Naive thymus-derived CD8-positive, alpha-beta T cell (primary cell): Measurements from ENCODE around the gene IQCN. TPM values are rescaled to one million over a fixed set of nuclear protein-coding genes. Genes with fewer than 3 reads are reported as not detected.
A peak's percentile ranks its signal among the peaks of the same experiment; 100 is the strongest.

Source experiments
- ATAC-seq, 2 donors: fragments of 150-1000 bp; cut with Tn5 transposase in 1 of 2; sonication (Bioruptor Pico), chemical (Tn5 transposase) in 1 of 2; 1 replicate in 1 of 2; 2 replicates in 1 of 2; pipeline ENCODE4 v1.10.0; 2021; ENCODE audit warnings: mild to moderate bottlenecking in 2 of 2, moderate library complexity in 2 of 2
- POLR2A ChIA-PET: fragments of 350-600 bp; sonication (Branson Sonifier 250); formaldehyde crosslinking; loops from one replicate; lab custom pipeline; 2021; ENCODE audit warnings: antibody characterized with exemption; lab: Charles Lee
- DNase-seq, 10 donors: peaks; one replicate each; pipeline versions ENCODE4 v3.0.0 to v3.0.0-alpha.2; 2020 to 2022
- H3K27ac Mint-ChIP-seq, 10 donors: one replicate each; pipeline ENCODE4 v1.8.0; 2020 to 2022; ENCODE audit warnings: mild to moderate bottlenecking in 10 of 10, mixed read lengths in 10 of 10, moderate library complexity in 4 of 10, inconsistent platforms in 1 of 10
- H3K27me3 Mint-ChIP-seq, 5 donors: one replicate each; pipeline ENCODE4 v1.8.0; 2021 to 2022; ENCODE audit warnings: mixed read lengths in 5 of 5
- H3K36me3 Mint-ChIP-seq, 3 donors: one replicate each; pipeline ENCODE4 v1.8.0; 2020 to 2022; ENCODE audit warnings: mixed read lengths in 3 of 3, mild to moderate bottlenecking in 2 of 3, inconsistent platforms in 1 of 3
- H3K4me1 Mint-ChIP-seq, 4 donors: one replicate each; pipeline ENCODE4 v1.8.0; 2021 to 2022; ENCODE audit warnings: mixed read lengths in 4 of 4
- H3K4me3 Mint-ChIP-seq, 10 donors: one replicate each; pipeline ENCODE4 v1.8.0; 2020 to 2022; ENCODE audit warnings: mild to moderate bottlenecking in 10 of 10, mixed read lengths in 10 of 10, moderate library complexity in 6 of 10, inconsistent platforms in 1 of 10
- H3K9me3 Mint-ChIP-seq, 9 donors: one replicate each; pipeline ENCODE4 v1.8.0; 2020 to 2022; ENCODE audit warnings: mixed read lengths in 9 of 9, mild to moderate bottlenecking in 3 of 9, inconsistent platforms in 1 of 9, moderate library complexity in 1 of 9
- polyA plus RNA-seq, 3 donors: library from polyadenylated mRNA; unstranded; fragments of 300-500 nt; fragmentation: Illumina TruSeq; gene quantifications; one replicate each; pipeline ENCODE4 v1.2.3, GENCODE V29; 2021
- total RNA-seq, 8 experiments: library from RNA in 2 of 8; stranded (reverse) in 2 of 8; gene quantifications; one replicate each; pipeline ENCODE4 v1.2.3 and lab custom pipeline; 2021 to 2026

IQCN gene
- total and polyA plus RNA-seq, 5 experiments from 2014 or later: 0.06 to 8.4 (median 3.8) TPM; not detected in 1

DNA sequence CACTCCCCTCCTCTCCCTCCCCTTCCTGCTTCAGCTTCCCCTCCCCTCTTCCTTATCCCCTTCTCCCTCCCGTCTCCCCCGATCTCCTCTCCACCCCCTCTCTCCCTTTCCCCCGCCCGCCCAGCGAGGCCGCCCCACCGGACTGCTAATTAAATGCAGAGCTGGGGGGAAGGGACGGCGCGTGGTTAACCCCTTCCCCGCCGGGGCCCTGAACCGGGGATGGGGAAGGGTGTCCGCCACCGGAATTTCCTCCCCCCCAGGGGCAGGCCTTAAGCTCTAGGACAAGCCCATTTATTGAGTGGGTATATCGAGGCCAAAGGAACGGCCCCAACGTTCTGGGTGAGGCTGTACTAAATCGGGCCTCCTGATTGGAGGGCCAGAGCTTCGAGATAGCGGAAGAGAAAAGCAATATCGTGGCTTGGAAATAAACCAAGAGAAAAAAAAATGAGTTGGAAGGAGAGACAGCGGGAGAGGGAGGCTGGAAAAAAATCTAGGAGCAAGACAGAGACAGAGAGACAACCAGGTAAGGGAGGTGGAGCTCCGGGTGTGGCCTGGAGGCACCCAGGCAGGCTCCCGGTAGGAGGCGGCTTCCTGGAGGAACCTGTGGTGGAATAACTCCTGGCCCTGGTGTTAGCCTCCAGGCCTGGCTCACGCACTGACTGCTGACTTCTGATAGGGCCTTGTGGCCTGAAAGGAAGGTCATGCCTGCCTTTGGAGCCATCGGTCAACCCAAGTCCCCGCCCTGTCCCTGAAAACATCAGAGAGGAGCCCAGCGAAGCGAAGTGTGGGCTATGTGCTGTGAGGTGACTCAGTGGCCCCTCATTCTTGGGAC lies 18.8 kb upstream of the IQCN start:
- H3K9me3 Mint-ChIP-seq: peaks cover 0 to 10% (median 0%) of the 10 kb centered on the region in 9 donors
- peaks cover 0 to 1% (median 0%) of the 10 kb centered on the region in 5 donors for H3K27me3 Mint-ChIP-seq
- peak overlapping the region; percentile 92 to 100 (median 97) for H3K27ac Mint-ChIP-seq
- ATAC-seq (no peak), DNase-seq (no peak)
- no peaks in the 10 kb centered on the region for H3K36me3 Mint-ChIP-seq
- peaks cover 29 to 65% (median 62%) of the 10 kb centered on the region in 4 donors for H3K4me1 Mint-ChIP-seq
- H3K4me3 Mint-ChIP-seq: peak overlapping the region; percentile 56 to 96 (median 91)
- POLR2A ChIA-PET: interaction anchor here (0.6 to 23.0 kb wide), 7 partner anchors 9 to 269 kb away, joined by 3 to 2305 read pairs (median 5); partner anchors contain the start of genes JUND, LSM4 and RAB3A

DNA sequence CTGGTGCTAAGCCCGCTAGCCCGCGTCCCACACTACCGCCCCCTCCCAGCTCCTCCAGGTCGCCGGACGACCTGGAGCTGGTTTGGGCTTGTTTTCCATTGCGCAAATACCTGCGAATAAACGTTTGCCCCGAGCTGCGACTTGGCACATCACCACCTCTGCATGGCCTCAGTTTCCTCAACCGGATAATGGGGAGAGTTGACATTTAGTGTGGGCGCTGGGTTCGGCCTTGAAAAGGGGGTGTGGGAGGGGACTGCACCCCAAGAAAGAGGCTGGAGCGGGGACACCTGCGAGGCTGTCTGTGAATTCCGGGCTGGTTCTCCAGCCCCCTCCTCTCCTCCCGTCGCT lies 18.2 kb upstream of the IQCN start:
- H3K4me3 Mint-ChIP-seq: peak overlapping the region; percentile 80 to 96 (median 92)
- POLR2A ChIA-PET: interaction anchor here (1.3 to 23.0 kb wide), 6 partner anchors 8 to 137 kb away, joined by 3 to 2305 read pairs (median 8); partner anchors contain the start of genes JUND, LSM4 and RAB3A
- H3K27me3 Mint-ChIP-seq: peaks cover 0 to 1% (median 0%) of the 10 kb centered on the region in 5 donors
- DNase-seq (peak in 5 of 10 donors; percentile 21 to 50 (median 44)), ATAC-seq (peak in 1 of 2 donors; percentile 2)
- H3K36me3 Mint-ChIP-seq: no peaks in the 10 kb centered on the region
- peaks cover 29 to 65% (median 60%) of the 10 kb centered on the region in 4 donors for H3K4me1 Mint-ChIP-seq
- peak overlapping the region; percentile 60 to 100 (median 97) for H3K27ac Mint-ChIP-seq
- H3K9me3 Mint-ChIP-seq: peaks cover 0 to 10% (median 0%) of the 10 kb centered on the region in 9 donors

DNA sequence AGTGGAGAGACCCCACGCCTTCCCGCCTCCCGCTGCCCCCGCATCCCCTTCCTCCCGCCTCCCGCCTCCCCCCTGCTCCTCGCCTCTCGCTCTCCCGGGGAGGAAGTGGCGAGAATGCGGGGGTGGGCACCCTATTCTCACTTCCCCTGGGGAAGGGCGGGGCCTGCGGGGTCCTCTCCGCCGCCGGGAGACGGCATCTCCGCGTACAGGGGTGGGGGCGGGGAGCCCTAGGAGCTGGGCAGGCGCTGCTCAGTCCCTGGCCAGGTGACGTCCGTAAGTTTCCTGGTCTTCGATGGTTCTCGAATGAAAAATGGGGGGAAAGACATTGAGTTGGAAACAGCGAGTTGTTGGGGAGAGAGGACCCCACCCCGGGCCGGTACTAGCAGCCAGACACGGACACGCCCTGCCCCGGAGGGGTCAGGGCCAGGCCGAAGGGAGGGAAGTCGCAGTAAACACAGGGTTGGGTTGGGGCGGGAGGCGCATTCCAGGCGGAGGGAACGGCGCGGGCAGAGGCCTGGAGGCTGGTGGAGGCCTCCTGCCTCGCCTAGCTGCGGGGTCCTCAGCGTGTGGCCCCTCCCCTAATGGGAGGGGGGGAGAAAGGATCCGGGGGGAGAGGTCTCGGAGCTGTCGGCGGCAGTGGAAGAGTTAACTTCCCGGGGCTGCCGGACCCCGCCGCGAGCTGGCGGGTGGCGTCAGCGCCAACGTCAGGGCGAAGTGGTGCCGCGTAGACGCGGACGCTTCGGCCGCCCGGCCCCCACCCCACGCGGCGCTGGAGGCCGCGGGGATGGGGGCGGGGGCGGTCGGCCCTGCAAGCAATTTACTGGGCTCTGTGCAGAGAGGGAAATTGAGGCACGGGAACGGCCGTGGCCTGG lies 17.6 kb upstream of the IQCN start:
- peaks cover 0 to 1% (median 0%) of the 10 kb centered on the region in 5 donors for H3K27me3 Mint-ChIP-seq
- DNase-seq (peak; percentile 71 to 91 (median 81)), ATAC-seq (peak; percentile 38 to 50)
- H3K4me1 Mint-ChIP-seq: peaks cover 31 to 67% (median 60%) of the 10 kb centered on the region in 4 donors
- no peaks in the 10 kb centered on the region for H3K36me3 Mint-ChIP-seq
- H3K4me3 Mint-ChIP-seq: peak overlapping the region; percentile 80 to 96 (median 92)
- H3K9me3 Mint-ChIP-seq: peaks cover 0 to 10% (median 0%) of the 10 kb centered on the region in 9 donors
- POLR2A ChIA-PET: interaction anchor here (1.5 to 23.0 kb wide), 5 partner anchors 7 to 96 kb away, joined by 3 to 2305 read pairs (median 10); partner anchors contain the start of genes JUND, LSM4 and RAB3A
- peak overlapping the region; percentile 93 to 100 (median 97) for H3K27ac Mint-ChIP-seq

DNA sequence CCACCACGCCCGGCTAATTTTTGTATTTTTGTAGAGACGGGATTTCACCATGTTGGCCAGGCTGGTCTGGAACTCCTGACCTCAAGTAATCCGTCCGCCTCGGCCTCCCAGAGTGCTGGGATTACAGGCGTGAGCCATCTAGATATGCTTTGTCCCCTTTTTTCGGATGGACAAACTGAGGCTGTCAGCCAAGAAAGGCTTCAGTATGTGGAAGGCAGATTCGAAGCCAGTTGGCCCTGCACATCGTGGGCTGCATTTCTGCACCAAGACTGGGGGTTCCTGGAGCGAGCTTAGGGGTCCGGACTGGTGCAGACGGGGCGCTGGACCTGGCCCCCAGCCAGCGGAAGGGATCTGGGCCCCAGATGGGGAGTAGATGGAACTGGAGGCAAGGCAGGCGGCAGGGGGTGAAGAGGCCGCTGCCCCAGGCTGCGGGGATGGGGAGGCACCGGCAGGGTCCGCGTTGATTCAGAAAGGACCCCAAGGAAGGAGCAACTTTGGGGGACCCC lies 16.8 kb upstream of the IQCN start:
- Mint-ChIP-seq H3K27ac (peak overlapping the region; percentile 91 to 100 (median 97)), H3K9me3 (peaks cover 0 to 8% (median 0%) of the 10 kb centered on the region in 9 donors), H3K4me1 (peaks cover 33 to 71% (median 63%) of the 10 kb centered on the region in 4 donors), H3K27me3 (peaks cover 0 to 1% (median 0%) of the 10 kb centered on the region in 5 donors), H3K4me3 (peak overlapping the region; percentile 80 to 96 (median 92)), H3K36me3 (no peaks in the 10 kb centered on the region)
- DNase-seq: peak in 2 of 10 donors; percentile 26 to 43
- ATAC-seq: peak in 1 of 2 donors; percentile 0
- POLR2A ChIA-PET: interaction anchor here (5.6 to 23.0 kb wide), 2 partner anchors 11 to 25 kb away, joined by 229 to 2305 read pairs; partner anchors contain the start of genes JUND and LSM4

DNA sequence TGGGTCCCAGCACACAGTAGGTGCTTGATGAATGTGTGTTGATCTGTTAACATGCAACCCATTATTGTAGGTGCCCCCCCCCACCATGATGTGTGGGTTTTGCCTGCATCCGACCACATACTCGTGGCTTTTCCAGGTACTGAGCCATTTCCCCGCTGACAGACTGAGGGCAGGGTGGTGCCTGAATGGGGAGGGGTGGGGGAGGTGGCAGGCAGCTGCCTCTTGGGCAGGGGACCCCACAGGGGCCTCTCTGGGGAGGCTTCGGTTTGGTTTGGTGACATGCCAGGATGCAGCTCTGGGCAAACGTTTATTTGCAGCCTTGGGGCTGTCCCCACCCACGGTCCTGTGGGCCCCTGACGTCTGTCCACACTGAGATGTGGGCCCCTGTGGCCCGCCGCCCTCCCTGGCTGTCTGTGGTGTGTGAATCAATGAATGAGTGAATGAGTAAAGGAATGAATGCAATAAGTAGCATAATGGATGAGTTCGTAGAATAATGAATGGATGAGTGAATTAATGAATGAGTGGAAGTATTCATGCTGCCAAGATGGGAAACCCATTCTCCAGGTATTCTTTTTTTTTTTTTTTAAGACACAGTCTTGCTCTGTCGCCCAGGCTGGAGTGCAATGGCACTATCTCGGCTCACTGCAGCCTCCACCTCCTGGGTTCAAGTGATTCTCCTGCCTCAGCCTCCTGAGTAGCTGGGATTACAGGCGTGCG lies 16.2 kb upstream of the IQCN start:
- ATAC-seq (peak; percentile 39), DNase-seq (peak; percentile 61 to 92 (median 79))
- Mint-ChIP-seq H3K27ac (peak overlapping the region; percentile 91 to 100 (median 97)), H3K36me3 (no peaks in the 10 kb centered on the region), H3K27me3 (peaks cover 0 to 1% (median 0%) of the 10 kb centered on the region in 5 donors), H3K4me3 (peak overlapping the region; percentile 80 to 96 (median 92)), H3K4me1 (peaks cover 35 to 70% (median 65%) of the 10 kb centered on the region in 4 donors), H3K9me3 (peaks cover 0 to 2% (median 0%) of the 10 kb centered on the region in 9 donors)
- POLR2A ChIA-PET: interaction anchor here (5.6 to 23.0 kb wide), 2 partner anchors 10 to 26 kb away, joined by 229 to 2305 read pairs; partner anchors contain the start of genes JUND and LSM4

DNA sequence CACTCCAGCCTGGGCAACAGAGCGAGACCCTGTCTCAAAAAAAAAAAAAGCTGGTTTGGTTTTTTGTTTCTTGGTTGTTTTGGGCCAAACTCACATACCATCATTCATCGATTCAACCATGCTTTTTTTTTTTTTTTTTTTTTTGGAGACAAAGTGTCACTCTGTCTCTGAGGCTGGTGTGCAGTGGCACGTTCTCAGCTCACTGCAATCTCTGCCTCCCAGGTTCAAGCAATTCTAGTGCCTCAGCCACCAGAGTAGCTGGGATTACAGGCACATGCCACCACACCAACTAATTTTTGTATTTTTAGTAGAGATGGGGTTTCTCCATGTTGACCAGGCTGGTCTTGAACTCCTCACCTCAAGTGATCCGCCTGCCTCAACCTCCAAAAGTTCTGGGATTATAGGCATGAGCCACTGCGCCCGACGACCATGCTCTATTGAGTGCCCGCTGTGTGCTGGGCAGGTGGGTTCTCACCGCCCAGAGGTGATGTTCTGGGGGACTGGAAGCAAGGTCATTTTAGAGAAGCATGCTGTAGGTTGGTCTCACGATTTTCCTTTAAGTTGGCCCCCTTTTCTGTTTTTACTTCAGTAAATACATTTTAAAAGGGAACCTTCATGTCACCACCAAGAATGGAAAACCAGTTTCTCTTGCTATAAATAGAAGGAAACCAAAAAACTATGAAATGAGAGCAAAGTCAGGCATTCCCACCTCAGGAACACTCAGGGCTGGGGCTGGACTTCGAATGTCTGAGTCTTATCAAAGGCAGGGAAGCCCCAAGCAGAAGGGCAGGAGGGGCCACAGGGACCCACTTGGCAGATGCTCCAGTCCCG lies 15.4 kb upstream of the IQCN start:
- peak overlapping the region; percentile 18 to 96 (median 80) for H3K4me3 Mint-ChIP-seq
- H3K27ac Mint-ChIP-seq: peak overlapping the region; percentile 91 to 100 (median 97)
- POLR2A ChIA-PET: interaction anchor here (0.7 to 23.0 kb wide), 5 partner anchors 9 to 1123 kb away, joined by 3 to 2305 read pairs (median 23); partner anchors contain the start of genes JUND and LSM4
- H3K36me3 Mint-ChIP-seq: no peaks in the 10 kb centered on the region
- no peaks in the 10 kb centered on the region for H3K9me3 Mint-ChIP-seq
- peaks cover 37 to 70% (median 68%) of the 10 kb centered on the region in 4 donors for H3K4me1 Mint-ChIP-seq
- H3K27me3 Mint-ChIP-seq: peaks cover 0 to 1% (median 0%) of the 10 kb centered on the region in 5 donors
- DNase-seq: no peak
- ATAC-seq: no peak

DNA sequence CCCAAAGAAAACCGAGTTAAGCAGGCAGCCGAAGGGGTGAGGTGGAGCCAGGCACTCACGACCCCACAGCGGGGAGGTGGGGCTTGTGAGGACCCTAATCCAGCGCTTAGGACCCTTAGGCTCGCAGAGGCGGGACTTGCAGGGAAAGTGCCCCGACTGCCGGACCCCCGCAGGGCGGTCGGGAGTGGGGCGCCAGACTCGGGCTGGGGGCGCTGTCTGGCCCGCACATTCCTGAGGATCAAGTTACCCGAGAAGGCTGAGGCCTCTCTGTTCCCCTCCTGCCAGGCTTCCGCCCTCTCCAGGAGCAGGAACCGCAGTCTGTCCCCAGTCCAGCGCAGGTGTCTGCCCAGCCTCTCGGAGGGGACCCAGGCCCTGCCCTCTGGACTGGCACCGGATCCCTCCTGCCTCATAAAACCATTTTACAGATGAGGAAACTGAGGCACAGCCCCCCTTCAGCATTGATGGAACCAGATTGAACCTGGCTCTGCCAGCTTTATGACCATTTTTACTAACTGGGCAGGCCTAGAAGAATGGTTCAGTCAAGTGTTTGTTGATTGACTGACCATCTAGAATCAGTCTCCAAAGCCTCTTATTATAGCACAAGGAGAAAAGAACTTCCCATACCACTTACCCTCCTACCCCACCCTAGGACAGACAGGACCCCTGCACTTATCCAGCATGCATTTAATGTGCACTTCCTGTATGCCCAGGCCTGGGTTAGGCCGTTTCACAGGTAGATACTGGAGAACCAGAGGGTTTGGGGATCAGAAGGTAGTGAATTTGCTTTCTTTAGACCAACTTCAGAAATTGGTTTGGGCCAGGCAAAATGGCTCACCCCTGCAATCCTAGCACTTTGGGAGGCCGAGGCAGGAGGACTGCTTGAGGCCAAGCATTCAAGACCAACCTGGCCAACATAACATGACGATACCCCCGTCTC lies 13.9 kb upstream of the IQCN start:
- Mint-ChIP-seq H3K9me3 (no peaks in the 10 kb centered on the region), H3K4me3 (no peak overlapping the region), H3K27me3 (no peaks in the 10 kb centered on the region), H3K36me3 (no peaks in the 10 kb centered on the region), H3K27ac (peak overlapping the region in 5 of 10 donors; percentile 58 to 74 (median 62)), H3K4me1 (peaks cover 32 to 62% (median 59%) of the 10 kb centered on the region in 4 donors)
- DNase-seq (no peak), ATAC-seq (no peak)
- POLR2A ChIA-PET: interaction anchor here (0.7 to 23.0 kb wide), 4 partner anchors 8 to 896 kb away, joined by 3 to 2305 read pairs (median 14); partner anchors contain the start of genes JUND and LSM4

DNA sequence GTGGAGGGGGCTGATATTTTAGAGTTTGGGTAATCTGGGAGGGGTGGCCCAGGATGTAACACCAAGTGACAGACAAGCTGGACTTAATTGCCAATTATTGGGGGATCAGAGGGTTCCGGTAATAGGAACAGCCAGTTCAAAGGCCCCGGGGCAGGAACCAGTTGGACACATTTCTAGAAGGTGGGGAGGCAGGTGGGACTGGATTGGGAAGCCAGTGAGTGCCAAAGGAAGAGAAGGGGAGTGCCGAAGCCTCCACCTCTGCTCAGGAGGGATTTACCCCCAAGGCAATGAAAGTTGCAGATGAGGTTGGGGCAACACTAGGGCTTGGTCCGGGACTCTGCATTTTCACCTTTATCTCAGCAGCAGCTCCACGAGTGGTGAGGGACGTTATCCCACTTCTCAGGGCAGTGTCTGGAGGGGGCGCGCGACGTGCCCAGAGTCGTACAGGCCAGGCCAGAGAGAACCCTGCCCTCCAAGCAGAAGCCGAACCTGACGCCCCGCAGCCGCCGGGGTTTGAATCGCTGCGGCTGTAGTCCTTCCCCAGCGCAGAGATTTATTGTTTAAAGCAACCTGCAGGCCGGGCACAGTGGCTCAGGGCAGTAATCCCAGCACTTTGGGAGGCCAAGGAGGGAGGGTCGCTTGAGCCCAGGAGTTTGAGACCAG lies 12.9 kb upstream of the IQCN start:
- H3K27me3 Mint-ChIP-seq: no peaks in the 10 kb centered on the region
- POLR2A ChIA-PET: interaction anchor here (23.0 kb wide), 1 partner anchor 29 kb away, joined by 2305 read pairs; the partner anchor contains the start of gene LSM4
- peak overlapping the region in 7 of 10 donors; percentile 47 to 91 (median 83) for H3K27ac Mint-ChIP-seq
- no peaks in the 10 kb centered on the region for H3K36me3 Mint-ChIP-seq
- H3K9me3 Mint-ChIP-seq: no peaks in the 10 kb centered on the region
- peaks cover 32 to 68% (median 65%) of the 10 kb centered on the region in 4 donors for H3K4me1 Mint-ChIP-seq
- peak overlapping the region in 1 of 10 donors; percentile 51 for H3K4me3 Mint-ChIP-seq
- ATAC-seq (no peak), DNase-seq (no peak)
